GM12801 (cell line): Measurements from ENCODE around the gene ADGRF5.

Experiments
- TF ChIP-seq, protein P1 (sequence below): IDR thresholded peaks from one replicate; pipeline ENCODE4 v1.5.1; 2011; ENCODE audit warnings: control low read depth; ENCODE audit not compliant: insufficient read length; ENCODE audit errors: extremely low read depth

The ADGRF5 gene

DNA sequence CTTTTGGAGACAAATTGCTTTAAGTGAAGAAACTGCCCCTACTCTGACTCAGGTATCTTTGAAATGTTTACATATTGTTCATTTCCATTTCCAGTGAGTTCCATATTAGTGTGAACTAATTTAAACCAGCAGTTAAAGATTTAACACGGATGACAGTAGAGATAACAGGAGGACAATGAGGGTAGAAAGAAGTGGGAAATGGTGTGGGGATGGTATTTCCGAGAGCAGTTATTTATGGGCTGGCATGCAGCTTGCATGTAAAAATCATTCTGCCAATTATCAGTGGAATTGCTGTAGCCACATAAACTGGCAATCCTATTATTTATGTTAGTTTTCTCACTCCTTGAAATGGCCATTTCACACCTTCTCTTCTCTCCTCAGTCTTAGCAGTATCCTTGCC is 8.6 kb upstream of the ADGRF5 start:
- TF ChIP-seq, protein P1, sequence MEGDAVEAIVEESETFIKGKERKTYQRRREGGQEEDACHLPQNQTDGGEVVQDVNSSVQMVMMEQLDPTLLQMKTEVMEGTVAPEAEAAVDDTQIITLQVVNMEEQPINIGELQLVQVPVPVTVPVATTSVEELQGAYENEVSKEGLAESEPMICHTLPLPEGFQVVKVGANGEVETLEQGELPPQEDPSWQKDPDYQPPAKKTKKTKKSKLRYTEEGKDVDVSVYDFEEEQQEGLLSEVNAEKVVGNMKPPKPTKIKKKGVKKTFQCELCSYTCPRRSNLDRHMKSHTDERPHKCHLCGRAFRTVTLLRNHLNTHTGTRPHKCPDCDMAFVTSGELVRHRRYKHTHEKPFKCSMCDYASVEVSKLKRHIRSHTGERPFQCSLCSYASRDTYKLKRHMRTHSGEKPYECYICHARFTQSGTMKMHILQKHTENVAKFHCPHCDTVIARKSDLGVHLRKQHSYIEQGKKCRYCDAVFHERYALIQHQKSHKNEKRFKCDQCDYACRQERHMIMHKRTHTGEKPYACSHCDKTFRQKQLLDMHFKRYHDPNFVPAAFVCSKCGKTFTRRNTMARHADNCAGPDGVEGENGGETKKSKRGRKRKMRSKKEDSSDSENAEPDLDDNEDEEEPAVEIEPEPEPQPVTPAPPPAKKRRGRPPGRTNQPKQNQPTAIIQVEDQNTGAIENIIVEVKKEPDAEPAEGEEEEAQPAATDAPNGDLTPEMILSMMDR = no peak

GRCh38 chr6:46927066-46927465 is 5.3 kb upstream of the ADGRF5 start:
- TF ChIP-seq, protein P1 = no peak

GRCh38 chr6:46926481-46926880 is 4.7 kb upstream of the ADGRF5 start:
- TF ChIP-seq, protein P1 = no peak

GRCh38 chr6:46925563-46926253 is 4.0 kb upstream of the ADGRF5 start:
- TF ChIP-seq, protein P1 = no peak

DNA sequence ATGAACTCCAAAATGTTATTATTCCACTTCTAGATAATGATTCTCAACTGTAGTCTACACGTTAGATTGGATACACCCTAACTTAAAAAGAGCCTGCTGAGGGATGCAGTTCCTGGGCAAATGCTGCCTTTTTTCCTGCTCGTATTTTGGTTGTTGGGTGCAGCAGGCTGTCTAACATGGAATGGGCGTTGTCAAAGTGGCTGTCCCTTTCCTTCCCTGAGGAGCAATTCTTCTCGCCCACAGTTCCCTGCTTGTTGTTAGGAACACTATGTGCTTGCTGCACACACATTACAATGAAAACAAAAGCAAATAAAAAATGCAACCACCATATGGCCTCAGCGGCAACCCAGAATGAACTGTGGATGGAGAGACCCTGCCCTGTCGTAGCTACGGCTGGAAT is 1.7 kb upstream of the ADGRF5 start:
- TF ChIP-seq, protein P1 = no peak

GRCh38 chr6:46921059-46921458 is 679 bp downstream of the ADGRF5 start:
- TF ChIP-seq, protein P1 = no peak

DNA sequence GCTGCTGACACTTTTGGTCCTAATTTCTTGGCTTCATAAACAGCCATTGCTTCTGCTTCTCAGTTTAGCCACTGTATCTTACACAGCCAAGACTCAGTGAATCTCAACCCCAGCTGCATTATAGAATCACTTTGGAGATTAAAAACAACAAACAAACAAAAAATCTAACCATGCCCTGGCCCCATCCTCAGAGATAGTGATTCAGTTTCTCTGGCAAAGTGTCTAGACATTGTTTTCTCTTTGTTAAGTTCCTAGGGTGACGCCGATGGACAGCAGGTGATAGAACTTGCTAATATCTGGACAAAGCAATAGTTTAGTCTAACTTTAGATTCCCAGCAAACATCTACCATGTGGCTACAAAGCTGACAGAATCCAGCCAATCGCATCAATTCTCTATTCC is 2.9 kb downstream of the ADGRF5 start:
- TF ChIP-seq, protein P1 = no peak
